Naive thymus-derived CD4-positive, alpha-beta T cell (primary cell): Measurements from ENCODE around the gene PTTG1IP. TPM values are rescaled to one million over a fixed set of nuclear protein-coding genes. Genes with fewer than 3 reads are reported as not detected.

Experiments
- ATAC-seq: fragments of 150-1000 bp; cut with Tn5 transposase; 2 replicates; pipeline ENCODE4 v1.10.0; 2021; ENCODE audit warnings: mild to moderate bottlenecking, moderate library complexity
- CTCF ChIA-PET: fragments of 350-600 bp; sonication (Branson Sonifier 250); formaldehyde crosslinking; loops from one replicate; lab custom pipeline; 2021; ENCODE audit warnings: antibody characterized with exemption; lab: Charles Lee
- POLR2A ChIA-PET: fragments of 350-600 bp; sonication (Branson Sonifier 250); formaldehyde crosslinking; loops from one replicate; lab custom pipeline; 2021; ENCODE audit warnings: antibody characterized with exemption, inconsistent platforms; lab: Charles Lee
- DNase-seq, 9 donors: peaks; one replicate each; pipeline versions ENCODE4 v3.0.0 to v3.0.0-alpha.2; 2020 to 2022; ENCODE audit warnings: mixed read lengths in 1 of 9
- H3K27ac ChIP-seq: one replicate; pipeline ENCODE4 v1.7.0; 2013; ENCODE audit warnings: mild to moderate bottlenecking, low read depth, low read length, moderate library complexity
- H3K27me3 ChIP-seq, 2 donors: one replicate each; pipeline ENCODE4 v1.7.0; 2013; ENCODE audit warnings: low read length in 2 of 2, mild to moderate bottlenecking in 2 of 2, moderate library complexity in 2 of 2; ENCODE audit not compliant: control insufficient read depth in 2 of 2, insufficient read depth in 2 of 2
- H3K36me3 ChIP-seq, 3 experiments: 1 replicate in 2 of 3; 2 replicates in 1 of 3; pipeline ENCODE4 v1.7.0; 2013; ENCODE audit warnings: low read length in 3 of 3, mild to moderate bottlenecking in 3 of 3, moderate library complexity in 1 of 3; ENCODE audit not compliant: insufficient read depth in 3 of 3, control insufficient read depth in 2 of 3
- H3K4me1 ChIP-seq, 2 donors: one replicate each; pipeline ENCODE4 v1.7.0; 2013; ENCODE audit warnings: low read length in 2 of 2, mild to moderate bottlenecking in 2 of 2, moderate library complexity in 1 of 2; ENCODE audit not compliant: control insufficient read depth in 2 of 2, insufficient read depth in 2 of 2
- H3K4me3 ChIP-seq: 2 replicates; pipeline ENCODE4 v1.7.0; 2013; ENCODE audit warnings: mild to moderate bottlenecking, low read length
- H3K9me3 ChIP-seq, 3 experiments: 1 replicate in 2 of 3; 2 replicates in 1 of 3; pipeline ENCODE4 v1.7.0; 2013; ENCODE audit warnings: low read length in 3 of 3; ENCODE audit not compliant: control insufficient read depth in 2 of 3
- H3K27ac Mint-ChIP-seq, 9 donors: one replicate each; pipeline ENCODE4 v1.8.0; 2020 to 2022; ENCODE audit warnings: mixed read lengths in 9 of 9, mild to moderate bottlenecking in 8 of 9, moderate library complexity in 5 of 9, inconsistent platforms in 2 of 9
- H3K27me3 Mint-ChIP-seq, 5 donors: one replicate each; pipeline ENCODE4 v1.8.0; 2021 to 2022; ENCODE audit warnings: mixed read lengths in 5 of 5, mild to moderate bottlenecking in 1 of 5
- H3K36me3 Mint-ChIP-seq, 5 donors: one replicate each; pipeline ENCODE4 v1.8.0; 2020 to 2022; ENCODE audit warnings: mixed read lengths in 5 of 5, mild to moderate bottlenecking in 3 of 5, inconsistent platforms in 1 of 5
- H3K4me1 Mint-ChIP-seq, 7 donors: one replicate each; pipeline ENCODE4 v1.8.0; 2020 to 2022; ENCODE audit warnings: mixed read lengths in 7 of 7, mild to moderate bottlenecking in 3 of 7, inconsistent platforms in 1 of 7
- H3K4me3 Mint-ChIP-seq, 10 donors: one replicate each; pipeline ENCODE4 v1.8.0; 2020 to 2022; ENCODE audit warnings: mild to moderate bottlenecking in 10 of 10, mixed read lengths in 10 of 10, moderate library complexity in 6 of 10, inconsistent platforms in 2 of 10
- H3K9me3 Mint-ChIP-seq, 11 donors: one replicate each; pipeline ENCODE4 v1.8.0; 2020 to 2022; ENCODE audit warnings: mixed read lengths in 11 of 11, mild to moderate bottlenecking in 4 of 11, inconsistent platforms in 1 of 11, moderate library complexity in 1 of 11
- intact Hi-C, 2 donors: fragments of 100-400 bp; cut with micrococcal nuclease; formaldehyde crosslinking; loops; one replicate each; pipeline ENCODE4 v1.15.1; 2023
- polyA plus RNA-seq, 2 donors: library from polyadenylated mRNA; unstranded; fragments of 300-500 nt; fragmentation: Illumina TruSeq; gene quantifications; one replicate each; pipeline ENCODE4 v1.2.3, GENCODE V29; 2021
- total RNA-seq, 6 experiments: library from RNA in 5 of 6; stranded (reverse) in 5 of 6; gene quantifications; 1 replicate in 5 of 6; 2 replicates in 1 of 6; pipeline ENCODE4 v1.2.3 and lab custom pipeline; 2021 to 2026

PTTG1IP gene
- total and polyA plus RNA-seq, 7 experiments from 2014 or later: 60.9 to 122 (median 92.5) TPM

DNA sequence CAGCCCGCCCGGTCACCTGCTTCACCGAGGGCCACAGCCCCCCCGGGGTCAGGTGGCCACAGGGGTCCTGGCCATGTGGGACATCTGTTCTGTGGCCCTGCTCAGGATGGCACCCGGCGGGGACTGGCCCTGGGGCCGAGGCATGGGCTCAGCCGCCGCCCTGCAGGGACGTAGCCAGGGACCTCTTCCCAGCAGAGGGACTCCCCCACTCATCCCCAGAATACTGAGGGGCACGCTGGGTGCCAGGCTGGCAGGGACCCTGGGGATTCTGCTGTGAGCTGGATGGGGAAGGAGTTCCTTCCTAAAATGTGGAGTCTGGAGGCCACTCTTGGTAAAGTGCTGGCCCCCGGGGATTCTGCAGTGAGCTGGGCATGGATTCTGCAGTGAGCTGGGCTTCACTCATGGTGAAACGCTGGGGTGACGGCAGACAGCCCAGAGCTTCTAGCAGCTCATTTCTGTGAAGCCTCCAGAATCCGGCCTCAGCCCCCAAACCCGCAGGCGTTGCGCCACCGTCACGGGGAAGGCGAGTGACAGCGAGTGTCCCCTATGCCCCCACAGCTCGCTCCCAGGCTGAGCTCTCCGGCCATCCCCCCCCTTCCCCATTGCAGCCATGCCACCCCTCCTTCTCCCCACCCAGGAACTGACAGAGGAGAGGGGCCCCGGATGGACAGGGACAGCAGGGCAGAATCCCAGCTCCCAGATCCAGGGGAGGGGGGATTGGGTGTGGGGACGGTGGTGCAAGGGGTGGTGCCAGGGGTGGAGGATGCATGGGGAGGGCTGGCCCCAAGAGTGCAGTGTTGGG is 45.8 kb upstream of the PTTG1IP start:
- CTCF ChIA-PET: interaction anchor here (0.7 to 4.1 kb wide), 9 partner anchors 8 to 119 kb away, joined by 3 to 19 read pairs (median 6); partner anchors contain the start of gene UBE2G2
- peak overlapping the region; percentile 64 to 97 (median 90) for H3K27ac Mint-ChIP-seq
- DNase-seq (peak in 1 of 9 donors; percentile 34), ATAC-seq (no peak)
- H3K4me1 ChIP-seq: peaks cover 43 to 61% of the 10 kb centered on the region in 2 donors
- H3K4me3 ChIP-seq: peak overlapping the region; percentile 88
- H3K27me3 ChIP-seq: no peaks in the 10 kb centered on the region
- peaks cover 4 to 52% (median 17%) of the 10 kb centered on the region in 5 donors for H3K36me3 Mint-ChIP-seq
- peak overlapping the region; percentile 89 to 100 (median 99) for H3K4me3 Mint-ChIP-seq
- H3K27ac ChIP-seq: peak overlapping the region; percentile 72
- intact Hi-C loops: no loop called here
- H3K9me3 ChIP-seq: no peaks in the 10 kb centered on the region
- no peaks in the 10 kb centered on the region for H3K27me3 Mint-ChIP-seq
- H3K36me3 ChIP-seq: peaks cover 0 to 32% (median 4%) of the 10 kb centered on the region in 3 experiments
- peaks cover 0 to 5% (median 0%) of the 10 kb centered on the region in 11 donors for H3K9me3 Mint-ChIP-seq
- H3K4me1 Mint-ChIP-seq: peaks cover 61 to 86% (median 76%) of the 10 kb centered on the region in 7 donors
- POLR2A ChIA-PET: interaction anchor here (0.8 to 17.4 kb wide), 8 partner anchors 8 to 68 kb away, joined by 3 to 569 read pairs (median 8); partner anchors contain the start of gene PTTG1IP

DNA sequence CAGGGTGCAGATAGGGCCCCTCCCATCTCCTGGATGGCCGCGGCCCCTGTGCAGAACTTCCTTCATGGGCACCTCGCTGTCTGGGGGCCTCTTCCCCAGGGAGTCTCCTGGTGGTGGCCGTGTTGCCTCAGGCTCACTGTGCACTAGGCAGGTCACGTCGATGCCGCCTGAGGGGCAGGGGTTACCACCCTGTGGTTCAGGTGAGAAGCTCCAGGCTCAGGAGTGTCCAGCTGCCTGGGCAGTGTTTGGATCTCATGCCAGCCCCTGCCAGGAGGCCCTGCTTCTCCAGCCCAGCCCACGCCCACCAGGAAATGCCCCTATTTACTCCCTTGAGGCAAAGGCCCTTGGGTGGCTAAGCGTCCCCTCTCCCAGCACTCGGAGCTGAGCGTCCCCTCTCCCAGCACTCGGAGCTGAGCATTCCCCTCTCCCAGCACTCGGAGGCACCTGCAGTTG is 45.1 kb upstream of the PTTG1IP start:
- H3K9me3 Mint-ChIP-seq: peaks cover 0 to 1% (median 0%) of the 10 kb centered on the region in 11 donors
- no peak for ATAC-seq
- Histone ChIP-seq H3K36me3 (peaks cover 0 to 32% (median 4%) of the 10 kb centered on the region in 3 experiments), H3K4me3 (peak overlapping the region; percentile 88), H3K27ac (peak overlapping the region; percentile 72), H3K4me1 (peaks cover 49 to 62% of the 10 kb centered on the region in 2 donors), H3K27me3 (no peaks in the 10 kb centered on the region), H3K9me3 (no peaks in the 10 kb centered on the region)
- DNase-seq: no peak
- intact Hi-C loops: no loop called here
- peak overlapping the region; percentile 88 to 100 (median 96) for H3K4me3 Mint-ChIP-seq
- peaks cover 57 to 86% (median 74%) of the 10 kb centered on the region in 7 donors for H3K4me1 Mint-ChIP-seq
- no peaks in the 10 kb centered on the region for H3K27me3 Mint-ChIP-seq
- ChIA-PET POLR2A (interaction anchor here (0.9 to 17.4 kb wide), 9 partner anchors 7 to 67 kb away, joined by 3 to 569 read pairs (median 9); partner anchors contain the start of gene PTTG1IP), CTCF (interaction anchor here (1.2 to 4.1 kb wide), 7 partner anchors 9 to 119 kb away, joined by 3 to 19 read pairs (median 6); partner anchors contain the start of gene UBE2G2)
- peak overlapping the region; percentile 64 to 98 (median 90) for H3K27ac Mint-ChIP-seq
- H3K36me3 Mint-ChIP-seq: peaks cover 4 to 51% (median 17%) of the 10 kb centered on the region in 5 donors

DNA sequence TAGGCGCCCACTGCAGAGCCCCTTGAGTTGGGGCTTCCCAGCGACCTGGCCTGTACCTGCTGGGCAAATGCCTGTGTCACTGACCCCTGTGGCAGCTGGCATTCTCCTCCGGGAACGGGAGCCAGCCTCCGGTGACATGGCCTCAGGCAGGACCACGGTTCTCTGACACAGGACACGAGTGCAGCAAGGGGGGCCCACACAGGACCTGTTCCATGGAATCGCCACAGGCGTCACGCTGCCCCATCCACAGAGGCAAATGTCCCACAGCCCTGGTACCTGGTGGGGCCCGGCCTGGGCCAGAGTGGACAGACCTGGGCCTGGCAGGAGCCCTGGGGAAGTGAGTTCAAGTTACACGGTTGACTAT is 44.6 kb upstream of the PTTG1IP start:
- peaks cover 54 to 64% of the 10 kb centered on the region in 2 donors for H3K4me1 ChIP-seq
- CTCF ChIA-PET: interaction anchor here (0.6 to 4.1 kb wide), 4 partner anchors 9 to 11 kb away, joined by 5 to 19 read pairs (median 6); no protein-coding TSS in a partner anchor
- ATAC-seq (no peak), DNase-seq (no peak)
- H3K36me3 Mint-ChIP-seq: peaks cover 4 to 50% (median 17%) of the 10 kb centered on the region in 5 donors
- intact Hi-C loops: no loop called here
- H3K9me3 ChIP-seq: no peaks in the 10 kb centered on the region
- peak overlapping the region; percentile 88 for H3K4me3 ChIP-seq
- H3K27me3 Mint-ChIP-seq: no peaks in the 10 kb centered on the region
- POLR2A ChIA-PET: interaction anchor here (1.6 to 17.4 kb wide), 5 partner anchors 7 to 44 kb away, joined by 7 to 569 read pairs (median 34); partner anchors contain the start of gene PTTG1IP
- peak overlapping the region; percentile 88 to 100 (median 96) for H3K4me3 Mint-ChIP-seq
- no peaks in the 10 kb centered on the region for H3K9me3 Mint-ChIP-seq
- H3K27me3 ChIP-seq: no peaks in the 10 kb centered on the region
- H3K4me1 Mint-ChIP-seq: peaks cover 56 to 86% (median 72%) of the 10 kb centered on the region in 7 donors
- peaks cover 0 to 32% (median 4%) of the 10 kb centered on the region in 3 experiments for H3K36me3 ChIP-seq
- peak overlapping the region; percentile 72 for H3K27ac ChIP-seq
- peak overlapping the region in 8 of 9 donors; percentile 64 to 98 (median 92) for H3K27ac Mint-ChIP-seq

DNA sequence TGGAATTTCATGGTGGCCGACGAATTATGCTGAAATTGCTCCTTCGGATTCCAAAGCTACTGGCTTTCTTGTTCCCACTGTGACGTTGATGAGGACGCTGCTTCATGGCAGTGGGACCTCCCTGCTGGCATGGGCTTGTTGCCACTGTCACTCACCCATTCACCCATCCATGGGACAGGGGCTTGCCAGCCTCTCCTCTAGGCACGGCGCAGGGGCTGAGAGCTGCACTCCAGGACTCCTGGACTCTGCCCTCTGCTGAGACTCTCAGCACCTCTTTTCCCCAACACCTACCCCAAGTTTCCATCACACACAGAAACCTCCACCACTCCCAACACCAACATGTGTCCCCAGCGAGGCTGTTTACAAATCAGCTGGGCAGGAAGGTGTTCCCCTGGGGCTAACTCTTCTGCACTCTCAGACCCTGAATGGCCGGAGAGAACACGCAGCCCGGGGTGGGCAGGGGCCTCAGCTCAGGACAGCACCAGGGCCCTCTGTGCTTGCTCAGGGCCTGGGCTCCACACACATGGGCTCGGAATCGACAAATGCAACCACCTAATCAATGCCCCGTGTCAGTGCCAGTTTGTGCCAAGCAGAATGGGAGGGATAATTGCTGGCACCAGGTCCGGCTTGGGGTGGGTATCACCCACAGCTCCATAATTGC is 44.1 kb upstream of the PTTG1IP start:
- intact Hi-C loops: loop anchor here in 1 of 2 donors (2.0 kb wide), 1 partner anchor 997 kb away; no protein-coding TSS in a partner anchor
- no peaks in the 10 kb centered on the region for H3K27me3 Mint-ChIP-seq
- no peak for DNase-seq
- H3K27ac Mint-ChIP-seq: peak overlapping the region; percentile 79 to 98 (median 93)
- ChIA-PET CTCF (interaction anchor here (0.6 to 4.1 kb wide), 6 partner anchors 8 to 13 kb away, joined by 4 to 19 read pairs (median 5); no protein-coding TSS in a partner anchor), POLR2A (interaction anchor here (0.6 to 17.4 kb wide), 11 partner anchors 6 to 190 kb away, joined by 3 to 569 read pairs (median 4); partner anchors contain the start of gene PTTG1IP)
- ATAC-seq: no peak
- no peaks in the 10 kb centered on the region for H3K9me3 Mint-ChIP-seq
- peak overlapping the region; percentile 88 to 100 (median 96) for H3K4me3 Mint-ChIP-seq
- H3K4me1 Mint-ChIP-seq: peaks cover 54 to 83% (median 69%) of the 10 kb centered on the region in 7 donors
- Histone ChIP-seq H3K9me3 (no peaks in the 10 kb centered on the region), H3K27me3 (no peaks in the 10 kb centered on the region), H3K4me3 (peak overlapping the region; percentile 88), H3K4me1 (peaks cover 57 to 61% of the 10 kb centered on the region in 2 donors), H3K27ac (peak overlapping the region; percentile 72), H3K36me3 (peaks cover 0 to 32% (median 4%) of the 10 kb centered on the region in 3 experiments)
- H3K36me3 Mint-ChIP-seq: peaks cover 4 to 47% (median 17%) of the 10 kb centered on the region in 5 donors

DNA sequence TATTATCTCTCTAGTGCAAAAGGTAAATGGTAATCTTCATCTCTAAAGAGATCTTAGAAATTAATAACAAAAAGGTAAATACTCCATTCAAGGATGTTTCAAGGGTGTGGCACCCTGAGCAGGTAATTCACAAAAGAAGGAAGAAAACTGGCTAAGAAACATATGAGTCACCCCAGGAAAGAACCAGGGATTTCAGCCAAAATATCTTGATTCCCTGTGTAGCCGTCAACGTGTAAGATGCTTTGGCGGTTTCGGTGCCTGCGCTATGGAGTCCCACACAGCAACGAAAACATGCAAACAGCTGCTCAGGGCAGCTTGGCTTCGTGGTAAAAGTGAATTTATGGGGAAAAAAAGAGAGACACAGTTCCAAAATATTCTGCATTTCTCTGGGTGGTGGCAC is 43.5 kb upstream of the PTTG1IP start:
- ChIA-PET POLR2A (interaction anchor here (0.6 to 17.4 kb wide), 11 partner anchors 10 to 191 kb away, joined by 3 to 569 read pairs (median 4); partner anchors contain the start of gene PTTG1IP), CTCF (interaction anchor here (0.9 to 4.1 kb wide), 5 partner anchors 8 to 14 kb away, joined by 4 to 19 read pairs (median 5); no protein-coding TSS in a partner anchor)
- ATAC-seq: no peak
- Mint-ChIP-seq H3K36me3 (peaks cover 4 to 47% (median 17%) of the 10 kb centered on the region in 5 donors), H3K27me3 (no peaks in the 10 kb centered on the region), H3K4me3 (peak overlapping the region; percentile 73 to 100 (median 95)), H3K9me3 (no peaks in the 10 kb centered on the region), H3K4me1 (peaks cover 56 to 83% (median 70%) of the 10 kb centered on the region in 7 donors), H3K27ac (peak overlapping the region; percentile 79 to 98 (median 93))
- peak overlapping the region; percentile 88 for H3K4me3 ChIP-seq
- DNase-seq: no peak
- H3K27ac ChIP-seq: peak overlapping the region; percentile 72
- intact Hi-C loops: loop anchor here in 1 of 2 donors (2.0 kb wide), 1 partner anchor 996 kb away; no protein-coding TSS in a partner anchor
- H3K36me3 ChIP-seq: peaks cover 0 to 32% (median 4%) of the 10 kb centered on the region in 3 experiments
- no peaks in the 10 kb centered on the region for H3K9me3 ChIP-seq
- no peaks in the 10 kb centered on the region for H3K27me3 ChIP-seq
- peaks cover 61 to 63% of the 10 kb centered on the region in 2 donors for H3K4me1 ChIP-seq
